ENCODE measurements around the gene HDAC4. TPM values are rescaled to one million over a fixed set of nuclear protein-coding genes. Genes with fewer than 3 reads are reported as not detected.

HDAC4 gene
- total RNA-seq, 2 experiments from 2014 or later: 22.6 to 24.5 TPM

- no peak overlapping the region for H3K27ac Mint-ChIP-seq
- ATAC-seq (no peak), DNase-seq (no peak)
- H3K4me1 Mint-ChIP-seq (ENCODE audit: low read depth): peaks cover 58% of the 10 kb centered on the region
- POLR2A ChIA-PET: interaction anchor here (0.9 to 1.3 kb wide), 2 partner anchors 9 to 88 kb away, joined by 3 read pairs; no protein-coding TSS in a partner anchor
- H3K4me3 Mint-ChIP-seq: no peak overlapping the region
- no peaks in the 10 kb centered on the region for H3K27me3 Mint-ChIP-seq
- peaks cover 17% of the 10 kb centered on the region for H3K36me3 Mint-ChIP-seq (ENCODE audit: low read depth)
- intact Hi-C loops (cut with micrococcal nuclease): no loop called here
- peaks cover 1% of the 10 kb centered on the region for H3K9me3 Mint-ChIP-seq
- TF ChIP-seq CTCF (IDR thresholded peaks at IDR 0.05): no peak
- CTCF ChIA-PET: interaction anchor here (1.5 kb wide), 1 partner anchor 10 kb away, joined by 3 read pairs; no protein-coding TSS in a partner anchor
These were observed 82.6 kb downstream of the HDAC4 start for GRCh38 chr2:239318151-239318611.

- Mint-ChIP-seq H3K27me3 (no peaks in the 10 kb centered on the region), H3K36me3 (ENCODE audit: low read depth) (peaks cover 13% of the 10 kb centered on the region), H3K9me3 (peaks cover 1% of the 10 kb centered on the region), H3K4me1 (ENCODE audit: low read depth) (peaks cover 45% of the 10 kb centered on the region), H3K4me3 (no peak overlapping the region), H3K27ac (no peak overlapping the region)
- DNase-seq (no peak), ATAC-seq (no peak)
- TF ChIP-seq CTCF (IDR thresholded peaks at IDR 0.05): no peak
- ChIA-PET POLR2A (interaction anchor here (0.7 to 1.3 kb wide), 3 partner anchors 9 to 20 kb away, joined by 3 read pairs; no protein-coding TSS in a partner anchor), CTCF (interaction anchor here (0.7 to 1.3 kb wide), 3 partner anchors 13 to 49 kb away, joined by 3 to 4 read pairs (median 4); no protein-coding TSS in a partner anchor)
- intact Hi-C loops (cut with micrococcal nuclease): no loop called here
These were observed 84.0 kb downstream of the HDAC4 start for GRCh38 chr2:239316562-239317465.

GRCh38 chr2:239315308-239315707, 85.5 kb downstream of the HDAC4 start:
- Mint-ChIP-seq H3K27me3 (no peaks in the 10 kb centered on the region), H3K4me3 (no peak overlapping the region), H3K36me3 (ENCODE audit: low read depth) (peaks cover 8% of the 10 kb centered on the region), H3K9me3 (no peaks in the 10 kb centered on the region), H3K27ac (no peak overlapping the region), H3K4me1 (ENCODE audit: low read depth) (peaks cover 33% of the 10 kb centered on the region)
- POLR2A ChIA-PET: no interaction called here
- intact Hi-C loops (cut with micrococcal nuclease): no loop called here
- no peak for TF ChIP-seq CTCF (IDR thresholded peaks at IDR 0.05)
- CTCF ChIA-PET: interaction anchor here (0.8 kb wide), 1 partner anchor 99 kb away, joined by 3 read pairs; no protein-coding TSS in a partner anchor
- ATAC-seq (peak; percentile 37), DNase-seq (no peak)

- no peak for ATAC-seq
- H3K4me3 Mint-ChIP-seq: no peak overlapping the region
- H3K9me3 Mint-ChIP-seq: no peaks in the 10 kb centered on the region
- CTCF ChIA-PET: interaction anchor here (1.1 kb wide), 1 partner anchor 10 kb away, joined by 5 read pairs; no protein-coding TSS in a partner anchor
- H3K27me3 Mint-ChIP-seq: no peaks in the 10 kb centered on the region
- H3K36me3 Mint-ChIP-seq (ENCODE audit: low read depth): peaks cover 7% of the 10 kb centered on the region
- peaks cover 24% of the 10 kb centered on the region for H3K4me1 Mint-ChIP-seq (ENCODE audit: low read depth)
- no peak overlapping the region for H3K27ac Mint-ChIP-seq
- TF ChIP-seq CTCF (IDR thresholded peaks at IDR 0.05): no peak
- intact Hi-C loops (cut with micrococcal nuclease): no loop called here
- no peak for DNase-seq
- POLR2A ChIA-PET: no interaction called here
These were observed 87.0 kb downstream of the HDAC4 start for GRCh38 chr2:239313776-239314175.

Measured in activated CD8-positive, alpha-beta T cell treated with anti-CD3 and anti-CD28 coated beads for 36 hours (primary cell).